Hematopoietic multipotent progenitor cell treated with erythropoietin and hydrocortisone succinate and interleukin-3 and kit ligand, for 8 days (in vitro differentiated cells): ENCODE measurements around the gene MORN3.
"Not testable (repeated sequence)": the region's sequence is repeated elsewhere in the genome, so short reads cannot be mapped to it uniquely, and the experiment has no call there.

ENCODE experiments used
- DNase-seq: peaks from one replicate; pipeline ENCODE4 v3.0.0-alpha.2; 2015

The MORN3 gene

GRCh38 chr12:121689430-121689829 is 20.0 kb upstream of the MORN3 start:
- DNase-seq = no peak

- no peak for DNase-seq
Measured at GRCh38 chr12:121688966-121689365, 19.5 kb upstream of the MORN3 start.

- DNase-seq = not testable (repeated sequence)
Measured at GRCh38 chr12:121679661-121680197, 10.3 kb upstream of the MORN3 start.

- no peak for DNase-seq
Measured at GRCh38 chr12:121678716-121679300, 9.4 kb upstream of the MORN3 start.

- DNase-seq = no peak
Measured at GRCh38 chr12:121678305-121678704, 8.9 kb upstream of the MORN3 start.

GRCh38 chr12:121676190-121676589 is 6.7 kb upstream of the MORN3 start:
- DNase-seq = no peak

- DNase-seq = no peak
Measured at GRCh38 chr12:121673013-121673511, 3.6 kb upstream of the MORN3 start.

- DNase-seq = peak; percentile 60
Measured at GRCh38 chr12:121668750-121669520, 519 bp downstream of the MORN3 start.

- DNase-seq = not testable (repeated sequence)
Measured at GRCh38 chr12:121666829-121667228, 2.6 kb downstream of the MORN3 start.

GRCh38 chr12:121663610-121663929 is 5.9 kb downstream of the MORN3 start:
- DNase-seq = no peak

- DNase-seq = not testable (repeated sequence)
Measured at GRCh38 chr12:121661353-121662105, 7.9 kb downstream of the MORN3 start.

- DNase-seq = no peak
Measured at GRCh38 chr12:121657305-121658008, 12.0 kb downstream of the MORN3 start.

GRCh38 chr12:121656122-121656521 is 13.3 kb downstream of the MORN3 start:
- no peak for DNase-seq

- no peak for DNase-seq
Measured at GRCh38 chr12:121653999-121654398, 15.5 kb downstream of the MORN3 start.

- DNase-seq = no peak
Measured at GRCh38 chr12:121652767-121653497, 16.5 kb downstream of the MORN3 start.

GRCh38 chr12:121651320-121651719 is 18.1 kb downstream of the MORN3 start:
- no peak for DNase-seq

GRCh38 chr12:121649819-121650353 is 19.6 kb downstream of the MORN3 start:
- peak; percentile 97 for DNase-seq

GRCh38 chr12:121649322-121649721 is 20.1 kb downstream of the MORN3 start:
- DNase-seq = peak; percentile 56

GRCh38 chr12:121648458-121649028 is 20.9 kb downstream of the MORN3 start:
- no peak for DNase-seq

- DNase-seq = no peak
Measured at GRCh38 chr12:121641343-121641630, 28.2 kb downstream of the MORN3 start.

- DNase-seq = no peak
Measured at GRCh38 chr12:121638298-121639202, 30.9 kb downstream of the MORN3 start.
